ENCODE data around the gene C1QTNF5. TPM values are rescaled to one million over a fixed set of nuclear protein-coding genes. Genes with fewer than 3 reads are reported as not detected.

C1QTNF5 gene
- total and polyA plus RNA-seq, 2 of the 8 experiments (the other 6 are each of a cell fraction or from before 2014, with no cell fraction given) = 2.2 to 2.7 TPM

GRCh38 chr11:119293461-119293860, 47.2 kb downstream of the C1QTNF5 start:
- Histone ChIP-seq H3K4ac (replicated peaks; ENCODE audit: insufficient read length, low read depth, low read length) (no peak overlapping the region), H3K14ac (ENCODE audit: insufficient read length) (no peak overlapping the region), H3K79me1 (ENCODE audit: low read depth, low read length) (no peaks in the 10 kb centered on the region), H3K9me3 (ENCODE audit: insufficient read depth in 2 of 2, low read depth in 1 of 2, low read length in 1 of 2) (no peaks in the 10 kb centered on the region), H3K4me2 (ENCODE audit: insufficient read depth in 1 of 2, low read depth in 2 of 2, low read length in 2 of 2) (no peak overlapping the region), H4K91ac (replicated peaks; ENCODE audit: insufficient read length, low read length) (no peak overlapping the region), H2BK5ac (ENCODE audit: low read depth, low read length) (no peak overlapping the region), H3K18ac (ENCODE audit: extremely low read depth, low read length) (no peak overlapping the region), H3K36me3 (ENCODE audit: control insufficient read depth in 2 of 4, insufficient read depth in 4 of 4, low read length in 3 of 4) (peaks cover 14 to 43% (median 27%) of the 10 kb centered on the region in 4 experiments), H2BK15ac (ENCODE audit: low read length) (no peak overlapping the region), H2BK120ac (replicated peaks; ENCODE audit: low read depth, low read length) (no peak overlapping the region), H3K9ac (replicated peaks in 1 of 4; ENCODE audit: extremely low read depth in 1 of 4, low read depth in 3 of 4, low read length in 3 of 4) (no peak overlapping the region), H3K27ac (ENCODE audit: low read depth, low read length) (no peak overlapping the region), H3K79me2 (ENCODE audit: control insufficient read depth in 1 of 2, insufficient read depth in 2 of 2, low read length in 2 of 2) (no peaks in the 10 kb centered on the region), H3K27me3 (replicated peaks in 1 of 4; ENCODE audit: control insufficient read depth in 3 of 4, extremely low read depth in 1 of 4, insufficient read depth in 3 of 4, low read length in 3 of 4) (no peaks in the 10 kb centered on the region), H3K23me2 (ENCODE audit: low read depth, low read length) (no peaks in the 10 kb centered on the region), H3K56ac (replicated peaks; ENCODE audit: insufficient read length, low read depth, low read length) (no peak overlapping the region), H2BK20ac (ENCODE audit: low read length) (no peak overlapping the region), H4K5ac (ENCODE audit: insufficient read length, low read depth, low read length) (no peak overlapping the region), H3K23ac (ENCODE audit: insufficient read length) (no peak overlapping the region), H2BK12ac (ENCODE audit: low read depth, low read length) (no peak overlapping the region), H2AFZ (ENCODE audit: low read length) (no peak overlapping the region), H3K4me1 (replicated peaks in 1 of 4; ENCODE audit: control insufficient read depth in 3 of 4, insufficient read depth in 4 of 4, low read length in 3 of 4) (no peaks in the 10 kb centered on the region), H4K8ac (ENCODE audit: extremely low read depth, insufficient read depth, low read length) (no peak overlapping the region), H4K20me1 (replicated peaks in 1 of 2; ENCODE audit: control insufficient read depth in 1 of 2, insufficient read depth in 2 of 2, low read length in 2 of 2) (no peaks in the 10 kb centered on the region), H3K4me3 (ENCODE audit: extremely low read depth in 1 of 4, insufficient read depth in 2 of 4, low read depth in 3 of 4, low read length in 4 of 4) (no peak overlapping the region), H2AK5ac (ENCODE audit: low read depth, low read length) (no peak overlapping the region)
- ChIA-PET CTCF (ENCODE audit: partially characterized antibody) (interaction anchor here (0.5 to 2.6 kb wide), 5 partner anchors 11 to 724 kb away, joined by 3 to 10 read pairs (median 3); no protein-coding TSS in a partner anchor), POLR2A (ENCODE audit: partially characterized antibody) (interaction anchor here (0.9 to 1.3 kb wide), 2 partner anchors 14 to 15 kb away, joined by 3 to 4 read pairs; no protein-coding TSS in a partner anchor)
- DNase-seq (ENCODE audit: low read depth in 1 of 2, low spot score in 2 of 2) (no peak), FAIRE-seq (no peak)
- WGBS, 2 experiments (ENCODE audit: extremely low coverage in 1 of 2, insufficient coverage in 1 of 2, insufficient read length in 1 of 2, insufficient replicate concordance in 2 of 2, low coverage in 1 of 2, low lambda C conversion rate in 2 of 2, missing lambda C conversion rate in 1 of 2) = 97% methylated on average over 3 of the region's 3 CpGs; no CpG with 5 or more reads in 1 of the 2 experiments
- no peak for TF ChIP-seq EGR1 (IDR thresholded peaks at IDR 0.05; ENCODE audit: borderline replicate concordance, low read depth, low read length)
- TF ChIP-seq SIX5 (IDR thresholded peaks at IDR 0.05; ENCODE audit: low read depth, low read length) = no peak
- TF ChIP-seq FOSL1 (IDR thresholded peaks at IDR 0.05; ENCODE audit: insufficient read depth, low read depth, low read length) = no peak
- TF ChIP-seq POLR2A (IDR thresholded peaks at IDR 0.05; ENCODE audit: control extremely low read depth in 1 of 2, low read depth in 2 of 2, low read length in 2 of 2) = no peak
- TF ChIP-seq SUZ12 (IDR thresholded peaks at IDR 0.05; ENCODE audit: low read length) = no peak
- TF ChIP-seq HDAC2 (IDR thresholded peaks at IDR 0.05; ENCODE audit: borderline replicate concordance in 1 of 2, low read depth in 2 of 2, low read length in 2 of 2) = no peak
- TF ChIP-seq RFX5 (IDR thresholded peaks at IDR 0.05; ENCODE audit: borderline replicate concordance, low read depth, low read length) = no peak
- TF ChIP-seq YY1 (IDR thresholded peaks at IDR 0.05; ENCODE audit: low read depth, low read length) = no peak

All from H1 (cell line).